DOHH2 (cell line): Measurements from ENCODE around the gene EN2.

Experiments
- EZH2phosphoT487 ChIP-seq: fragments of 200-600 bp; sonication (generic); IDR thresholded peaks from 2 replicates; pipeline ENCODE4 v1.6.1; 2017; ENCODE audit warnings: borderline replicate concordance, mild to moderate bottlenecking, antibody characterized with exemption, low read length, moderate library complexity, mixed read lengths
- TF ChIP-seq, protein P1 (sequence below): fragments of 200-600 bp; sonication (generic); IDR thresholded peaks from one replicate; pipeline ENCODE4 v1.5.1; 2014; ENCODE audit warnings: antibody characterized with exemption, mild to moderate bottlenecking, low read depth, low read length; ENCODE audit not compliant: poor library complexity, severe bottlenecking

DNA sequence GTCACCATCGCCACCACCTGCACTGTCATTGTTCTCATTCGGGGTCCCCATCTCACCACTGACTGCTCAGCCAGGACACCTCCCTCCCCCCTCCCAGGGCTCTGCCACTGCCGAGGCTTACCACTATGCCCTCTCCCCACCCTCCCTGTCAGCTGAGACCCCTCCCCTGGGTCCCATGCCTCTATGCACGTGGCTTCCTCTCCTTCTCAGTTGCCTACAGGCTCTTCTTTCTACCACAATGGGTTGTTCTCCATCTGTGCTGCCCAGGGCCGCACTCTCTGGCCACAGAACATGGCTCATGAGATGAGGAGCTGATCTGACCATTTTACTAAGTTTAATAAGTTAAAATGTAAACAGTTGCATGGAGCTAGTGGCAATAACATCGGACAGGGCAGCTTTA, 16.1 kb upstream of the EN2 start:
- TF ChIP-seq, protein P1, sequence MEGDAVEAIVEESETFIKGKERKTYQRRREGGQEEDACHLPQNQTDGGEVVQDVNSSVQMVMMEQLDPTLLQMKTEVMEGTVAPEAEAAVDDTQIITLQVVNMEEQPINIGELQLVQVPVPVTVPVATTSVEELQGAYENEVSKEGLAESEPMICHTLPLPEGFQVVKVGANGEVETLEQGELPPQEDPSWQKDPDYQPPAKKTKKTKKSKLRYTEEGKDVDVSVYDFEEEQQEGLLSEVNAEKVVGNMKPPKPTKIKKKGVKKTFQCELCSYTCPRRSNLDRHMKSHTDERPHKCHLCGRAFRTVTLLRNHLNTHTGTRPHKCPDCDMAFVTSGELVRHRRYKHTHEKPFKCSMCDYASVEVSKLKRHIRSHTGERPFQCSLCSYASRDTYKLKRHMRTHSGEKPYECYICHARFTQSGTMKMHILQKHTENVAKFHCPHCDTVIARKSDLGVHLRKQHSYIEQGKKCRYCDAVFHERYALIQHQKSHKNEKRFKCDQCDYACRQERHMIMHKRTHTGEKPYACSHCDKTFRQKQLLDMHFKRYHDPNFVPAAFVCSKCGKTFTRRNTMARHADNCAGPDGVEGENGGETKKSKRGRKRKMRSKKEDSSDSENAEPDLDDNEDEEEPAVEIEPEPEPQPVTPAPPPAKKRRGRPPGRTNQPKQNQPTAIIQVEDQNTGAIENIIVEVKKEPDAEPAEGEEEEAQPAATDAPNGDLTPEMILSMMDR = no peak
- TF ChIP-seq EZH2phosphoT487 = no peak
